CMK (cell line): ENCODE results near the gene TJP1.
"Not testable (repeated sequence)": the region's sequence is repeated elsewhere in the genome, so short reads cannot be mapped to it uniquely, and the experiment has no call there.

ENCODE experiments used
- DNase-seq: peaks from one replicate; pipeline ENCODE4 v3.0.0-alpha.2; 2010; ENCODE audit warnings: low read depth

Gene TJP1

GRCh38 chr15:29657476-29657817, 164.8 kb downstream of the TJP1 start:
- not testable (repeated sequence) for DNase-seq

DNA sequence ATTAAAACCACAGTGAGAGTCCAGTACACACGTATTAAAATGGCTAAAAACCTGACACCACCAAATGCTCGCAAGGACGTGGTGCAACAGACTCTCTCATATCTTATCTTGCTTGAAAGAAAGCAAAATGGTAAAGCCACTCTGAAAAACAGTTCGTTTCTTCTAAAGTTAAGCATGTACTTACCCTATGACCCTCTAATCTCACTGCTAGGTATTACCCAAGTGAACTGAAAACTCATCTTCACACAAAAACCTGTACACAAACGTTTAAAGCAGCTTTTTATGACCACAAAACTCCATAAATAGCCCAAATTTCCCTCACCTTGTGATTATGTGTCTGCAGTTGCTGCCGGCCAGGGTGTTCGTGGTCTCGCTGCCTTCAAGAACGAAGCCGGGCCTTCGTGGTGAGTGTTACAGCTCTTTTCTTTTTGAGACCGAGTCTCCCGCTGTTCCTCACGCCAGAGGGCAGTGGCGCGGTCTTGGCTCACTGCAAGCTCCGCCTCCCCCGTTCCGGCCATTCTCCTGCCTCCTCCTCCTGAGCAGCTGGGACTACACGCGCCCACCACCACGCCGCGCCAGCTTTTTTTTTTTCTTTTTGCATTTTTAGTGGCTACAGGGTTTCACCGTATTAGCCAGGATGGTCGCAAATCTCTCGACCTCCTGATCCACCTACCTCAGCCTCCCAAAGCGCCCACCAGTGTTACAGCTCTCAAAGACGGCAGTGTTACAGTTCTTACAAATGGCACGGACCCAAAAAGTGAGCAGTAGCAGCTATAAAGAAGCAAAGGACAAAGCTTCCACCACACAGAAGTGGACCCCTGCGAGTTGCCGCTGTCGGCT, 165.4 kb downstream of the TJP1 start:
- no peak for DNase-seq

DNA sequence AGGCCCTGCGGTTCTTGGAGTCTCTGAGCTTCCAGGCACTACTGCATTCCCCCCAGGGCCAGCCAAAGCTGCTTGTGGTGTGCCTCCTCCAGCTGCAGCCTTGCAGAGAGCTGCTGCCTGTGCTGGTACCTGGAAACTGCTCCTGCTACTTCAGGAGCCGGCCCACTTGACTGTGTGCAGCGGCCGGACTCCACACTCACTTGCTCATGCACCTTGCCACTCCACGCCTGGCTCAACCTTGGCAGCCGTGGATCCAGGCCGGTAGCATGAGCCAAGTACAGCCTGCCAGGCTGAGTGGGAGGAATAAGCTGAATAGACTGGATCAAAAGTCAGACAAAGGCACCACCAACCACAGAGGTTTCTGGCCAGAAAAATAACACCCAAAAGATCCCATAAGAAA, 169.7 kb downstream of the TJP1 start:
- DNase-seq: no peak

DNA sequence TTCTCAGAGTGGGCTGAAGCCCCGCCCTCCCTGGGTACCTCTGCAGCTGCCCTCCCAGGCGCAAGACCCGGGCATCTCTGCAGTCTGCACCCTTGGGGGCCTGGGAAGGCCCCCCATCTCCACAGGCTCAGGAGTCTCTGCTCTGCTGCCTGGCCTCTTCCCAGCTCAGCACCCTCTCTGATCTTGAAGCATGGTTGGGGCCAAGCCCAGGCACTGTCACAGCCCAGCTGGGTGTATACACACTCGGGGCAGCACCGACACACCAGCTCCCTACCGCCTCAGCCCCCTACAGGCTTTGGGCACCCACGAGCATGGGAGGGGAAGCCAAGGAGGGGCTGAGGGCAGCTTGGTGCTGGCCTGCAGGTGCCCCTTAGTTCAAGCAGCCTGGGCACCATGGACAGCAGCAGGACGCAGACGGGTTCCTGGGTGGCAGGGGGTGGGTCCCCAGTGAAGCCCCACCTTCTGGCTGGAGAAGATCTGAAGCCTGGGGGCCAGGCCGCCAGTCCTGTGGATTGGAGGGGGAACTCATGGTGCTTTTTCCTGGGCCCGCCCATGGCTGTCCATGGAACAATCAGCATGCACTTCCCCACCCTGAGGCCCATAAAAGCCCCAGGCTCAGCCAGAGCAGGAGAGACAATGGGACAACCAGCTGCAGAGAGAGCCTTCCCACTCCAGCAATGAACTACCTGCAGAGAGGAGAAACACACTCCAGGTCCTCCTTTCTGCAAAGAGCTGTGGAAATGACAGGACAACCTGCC, 170.6 kb downstream of the TJP1 start:
- no peak for DNase-seq
